GM23338 (cell line): ENCODE results near the gene EMP2.

Source experiments
- CREB1 ChIP-seq: fragments of 250-450 bp; sonication (Bioruptor Pico); IDR thresholded peaks from 2 replicates; pipeline ENCODE4 v1.5.0; 2020; ENCODE audit warnings: low read depth, mild to moderate bottlenecking, moderate library complexity
- CTCF ChIP-seq, 2 experiments: fragments of 200-600 bp in 1 of 2; sonication (generic) in 1 of 2; conservative IDR thresholded peaks; 2 replicates each; pipeline versions ENCODE4 v1.5.1 to v1.6.1; 2016 to 2017; ENCODE audit warnings: antibody characterized with exemption in 2 of 2, low read depth in 2 of 2, mild to moderate bottlenecking in 2 of 2, moderate library complexity in 1 of 2

- TF ChIP-seq CTCF (conservative IDR thresholded peaks at IDR 0.05; ENCODE audit: low read depth in 2 of 2): no peak
- TF ChIP-seq CREB1 (CRISPR knock-in tag): no peak
Measured at GRCh38 chr16:10618710-10619209, 38.4 kb upstream of the EMP2 start.
